Measurements from ENCODE around the gene ATXN7L1. TPM values are rescaled to one million over a fixed set of nuclear protein-coding genes. Genes with fewer than 3 reads are reported as not detected.

The ATXN7L1 gene
- total RNA-seq, 1 donor from 2014 or later = 20.6 TPM

DNA sequence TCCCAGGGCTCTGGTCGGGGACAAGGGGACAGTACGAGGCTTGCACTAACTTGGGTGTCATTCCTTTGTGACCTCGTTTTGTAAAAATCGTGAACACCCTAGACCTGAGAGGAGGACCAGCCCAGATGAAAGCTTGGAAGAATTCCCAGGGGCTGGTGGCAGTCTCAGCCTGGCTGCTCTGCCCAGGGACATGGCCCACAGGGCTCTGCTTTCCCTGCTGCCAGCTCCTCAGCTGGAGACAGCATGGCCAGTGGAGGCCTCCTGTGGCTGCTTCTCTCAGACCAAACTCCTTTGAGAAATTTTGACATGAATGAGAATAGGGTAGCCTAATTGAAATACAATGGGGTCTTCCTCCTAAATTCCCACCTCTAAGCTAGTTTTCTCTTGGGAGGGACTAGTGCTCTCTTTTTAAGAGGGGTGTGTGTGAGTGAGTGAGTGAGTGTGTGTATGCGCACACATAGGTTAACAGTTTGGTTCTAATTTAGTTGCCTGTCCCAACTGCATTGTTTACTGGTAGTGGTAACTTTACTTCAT, 154.8 kb downstream of the ATXN7L1 start:
- Mint-ChIP-seq H3K9me3 (ENCODE audit: unreplicated experiment) (no peaks in the 10 kb centered on the region), H3K4me1 (ENCODE audit: low read depth, unreplicated experiment) (peaks cover 24% of the 10 kb centered on the region), H3K27ac (ENCODE audit: unreplicated experiment) (no peak overlapping the region), H3K36me3 (ENCODE audit: unreplicated experiment) (no peaks in the 10 kb centered on the region), H3K4me3 (ENCODE audit: unreplicated experiment) (no peak overlapping the region), H3K27me3 (ENCODE audit: unreplicated experiment) (peaks cover 5% of the 10 kb centered on the region)
- TF ChIP-seq CTCF (IDR thresholded peaks at IDR 0.05; ENCODE audit: partially characterized antibody, unreplicated experiment) = no peak
- DNase-seq = no peak

DNA sequence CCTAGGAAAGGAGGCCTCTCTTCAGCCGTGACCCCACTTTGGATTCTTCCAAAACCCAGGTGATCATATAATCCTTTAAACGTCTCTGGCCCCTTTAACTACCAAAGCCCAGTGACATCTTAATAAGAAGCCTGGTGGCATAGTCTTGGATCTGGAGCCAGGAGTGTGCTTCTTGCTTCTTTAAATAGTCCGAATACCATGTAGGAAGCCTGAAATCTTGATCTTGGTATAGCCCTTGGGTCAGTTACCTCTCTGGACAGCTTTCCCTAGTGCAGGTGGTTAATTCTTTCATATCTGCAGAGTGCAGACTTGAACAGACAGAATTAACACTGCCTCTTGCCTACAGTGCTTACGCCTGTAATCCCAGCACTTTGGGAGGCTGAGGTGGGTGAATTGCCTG, 156.5 kb downstream of the ATXN7L1 start:
- peak overlapping the region; percentile 36 for H3K27ac Mint-ChIP-seq (ENCODE audit: unreplicated experiment)
- H3K9me3 Mint-ChIP-seq (ENCODE audit: unreplicated experiment) = no peaks in the 10 kb centered on the region
- peaks cover 24% of the 10 kb centered on the region for H3K4me1 Mint-ChIP-seq (ENCODE audit: low read depth, unreplicated experiment)
- no peak for TF ChIP-seq CTCF (IDR thresholded peaks at IDR 0.05; ENCODE audit: partially characterized antibody, unreplicated experiment)
- DNase-seq = no peak
- H3K27me3 Mint-ChIP-seq (ENCODE audit: unreplicated experiment) = peaks cover 5% of the 10 kb centered on the region
- H3K36me3 Mint-ChIP-seq (ENCODE audit: unreplicated experiment) = no peaks in the 10 kb centered on the region
- no peak overlapping the region for H3K4me3 Mint-ChIP-seq (ENCODE audit: unreplicated experiment)

GRCh38 chr7:105719395-105719794, 157.0 kb downstream of the ATXN7L1 start:
- Mint-ChIP-seq H3K4me1 (ENCODE audit: low read depth, unreplicated experiment) (peaks cover 24% of the 10 kb centered on the region), H3K4me3 (ENCODE audit: unreplicated experiment) (no peak overlapping the region), H3K36me3 (ENCODE audit: unreplicated experiment) (no peaks in the 10 kb centered on the region), H3K9me3 (ENCODE audit: unreplicated experiment) (no peaks in the 10 kb centered on the region), H3K27ac (ENCODE audit: unreplicated experiment) (peak overlapping the region; percentile 36), H3K27me3 (ENCODE audit: unreplicated experiment) (peaks cover 3% of the 10 kb centered on the region)
- TF ChIP-seq CTCF (IDR thresholded peaks at IDR 0.05; ENCODE audit: partially characterized antibody, unreplicated experiment) = no peak
- DNase-seq = peak; percentile 43

GRCh38 chr7:105718511-105718925, 157.9 kb downstream of the ATXN7L1 start:
- Mint-ChIP-seq H3K4me3 (ENCODE audit: unreplicated experiment) (no peak overlapping the region), H3K4me1 (ENCODE audit: low read depth, unreplicated experiment) (peaks cover 24% of the 10 kb centered on the region), H3K9me3 (ENCODE audit: unreplicated experiment) (no peaks in the 10 kb centered on the region), H3K27ac (ENCODE audit: unreplicated experiment) (peak overlapping the region; percentile 3), H3K27me3 (ENCODE audit: unreplicated experiment) (peaks cover 3% of the 10 kb centered on the region), H3K36me3 (ENCODE audit: unreplicated experiment) (no peaks in the 10 kb centered on the region)
- no peak for DNase-seq
- TF ChIP-seq CTCF (IDR thresholded peaks at IDR 0.05; ENCODE audit: partially characterized antibody, unreplicated experiment) = no peak

- DNase-seq = no peak
- Mint-ChIP-seq H3K27ac (ENCODE audit: unreplicated experiment) (no peak overlapping the region), H3K27me3 (ENCODE audit: unreplicated experiment) (peaks cover 1% of the 10 kb centered on the region), H3K9me3 (ENCODE audit: unreplicated experiment) (peaks cover 14% of the 10 kb centered on the region), H3K4me3 (ENCODE audit: unreplicated experiment) (no peak overlapping the region), H3K4me1 (ENCODE audit: low read depth, unreplicated experiment) (peaks cover 14% of the 10 kb centered on the region), H3K36me3 (ENCODE audit: unreplicated experiment) (peaks cover 27% of the 10 kb centered on the region)
- no peak for TF ChIP-seq CTCF (IDR thresholded peaks at IDR 0.05; ENCODE audit: partially characterized antibody, unreplicated experiment)
Measured at GRCh38 chr7:105715528-105715927, 160.9 kb downstream of the ATXN7L1 start.
